SK-N-MC (cell line): Measurements from ENCODE around the gene MRPL43.

Source experiments
- EZH2 ChIP-seq: fragments of 200-600 bp; sonication (generic); IDR thresholded peaks from one replicate; pipeline ENCODE4 v1.6.1; 2017; ENCODE audit warnings: antibody characterized with exemption
- FOXP2 ChIP-seq: optimal IDR thresholded peaks from 2 replicates; pipeline ENCODE3; 2011; ENCODE audit warnings: mild to moderate bottlenecking, moderate library complexity; ENCODE audit not compliant: insufficient read depth; ENCODE audit errors: extremely low read length, control extremely low read depth
- POLR2AphosphoS5 ChIP-seq: IDR thresholded peaks from 2 replicates; pipeline ENCODE4 v1.6.1; 2012; ENCODE audit warnings: mild to moderate bottlenecking, low read depth, low read length, borderline replicate concordance

DNA sequence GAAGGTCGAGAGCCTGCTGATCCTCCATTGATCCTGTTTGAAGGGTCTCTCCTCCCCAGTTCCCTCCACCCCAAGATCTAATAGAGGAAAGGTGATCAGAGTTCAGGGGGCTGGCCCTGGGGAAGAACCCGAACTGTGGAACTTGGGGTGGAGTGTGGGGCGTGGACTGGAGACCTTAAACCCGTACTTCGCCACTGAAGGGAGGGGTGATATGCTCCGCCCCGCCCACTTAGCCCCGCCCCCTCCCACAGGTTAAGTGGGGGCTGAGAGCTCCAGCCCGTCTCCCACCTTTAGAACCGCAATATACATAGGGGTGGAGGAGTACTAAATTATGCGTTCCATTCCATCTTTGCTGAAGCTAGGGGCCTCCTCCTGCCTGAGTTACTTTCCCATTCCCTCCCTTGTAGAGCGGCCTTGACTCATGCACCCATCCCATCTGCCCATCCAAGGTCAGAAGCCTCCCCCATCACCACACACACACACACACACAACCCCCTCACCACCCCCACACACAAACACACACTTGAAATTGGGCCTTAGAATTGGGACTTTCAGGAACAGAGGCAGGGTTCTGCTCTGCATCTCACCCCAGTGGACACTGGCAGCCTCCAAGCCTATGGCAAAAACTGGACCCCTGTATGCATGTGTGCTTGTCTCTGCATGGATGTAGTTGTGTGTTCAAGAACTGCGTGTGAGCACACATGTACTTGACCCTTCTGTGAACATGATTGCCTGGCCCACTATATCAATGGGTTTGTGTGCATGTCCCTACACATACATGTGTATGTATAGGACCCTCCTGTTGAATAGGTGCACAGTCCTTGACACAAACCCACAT is 17.0 kb downstream of the MRPL43 start:
- TF ChIP-seq POLR2AphosphoS5 (no peak), EZH2 (no peak), FOXP2 (no peak)
